K562 (cell line): ENCODE measurements around the gene PCDH19. TPM values are rescaled to one million over a fixed set of nuclear protein-coding genes. Genes with fewer than 3 reads are reported as not detected.

Experiments used
- ATAC-seq: fragments of 200-7000 bp; cut with Tn5 transposase; 3 replicates; pipeline ENCODE4 v1.9.1; 2020; ENCODE audit warnings: moderate library complexity
- BruUV-seq: library from RNA; stranded (reverse); fragments of 400-500 nt; replicated peaks from 2 replicates; lab custom pipeline; 2021; lab: Mats Ljungman, UMichigan
- CTCF ChIA-PET: fragments of 300-600 bp; formaldehyde crosslinking; extraction: SDS; loops from one replicate; lab custom pipeline; 2021; ENCODE audit warnings: low intra/inter-chr PET ratio; lab: Yijun Ruan, JAX
- POLR2A ChIA-PET: fragments of 300-600, 350-650 bp; sonication (Branson Sonifier 250); formaldehyde crosslinking; extraction: SDS; loops from one replicate; lab custom pipeline; 2021; ENCODE audit warnings: antibody characterized with exemption, inconsistent platforms; lab: Yijun Ruan, JAX
- DNase-seq, 4 experiments: peaks; one replicate each; pipeline versions ENCODE4 v3.0.0 to v3.0.0-alpha.2; 2011 to 2018; ENCODE audit warnings: low spot score in 3 of 4, mixed read lengths in 3 of 4; ENCODE audit errors: extremely low read depth in 1 of 4
- FAIRE-seq: peaks from 2 replicates; lab custom pipeline; 2011; peaks lifted over from hg19 to GRCh38; lab: Jason Lieb, UNC
- H2AFZ ChIP-seq: 2 replicates; pipeline ENCODE4 v1.6.0; 2011; ENCODE audit warnings: low read depth, low read length, control low read depth, inconsistent platforms
- H3K27ac ChIP-seq: fragments of 200-600 bp; 3 replicates; pipeline ENCODE4 v1.8.0; 2011; ENCODE audit warnings: low read depth, mild to moderate bottlenecking, control low read depth, inconsistent platforms, low read length, moderate library complexity, mixed read lengths; ENCODE audit errors: extremely low read depth
- H3K27me3 ChIP-seq, 2 experiments: fragments of 300-600 bp in 1 of 2; 2 replicates in 1 of 2; 3 replicates in 1 of 2; pipeline versions ENCODE4 v1.6.0 to v1.8.0; 2011; ENCODE audit warnings: inconsistent platforms in 2 of 2, low read length in 2 of 2, mild to moderate bottlenecking in 1 of 2, mixed read lengths in 1 of 2, moderate library complexity in 1 of 2; ENCODE audit not compliant: control insufficient read depth in 2 of 2, insufficient read depth in 2 of 2
- H3K36me3 ChIP-seq: fragments of 300-600 bp; 3 replicates; pipeline ENCODE4 v1.8.0; 2011; ENCODE audit warnings: mild to moderate bottlenecking, low read length, inconsistent platforms; ENCODE audit not compliant: control insufficient read depth, insufficient read depth
- H3K4me1 ChIP-seq, 2 experiments: fragments of 200-600 bp in 1 of 2; replicated peaks in 1 of 2; 2 replicates in 1 of 2; 3 replicates in 1 of 2; pipeline versions ENCODE4 v1.5.1 to v1.8.0; 2011; ENCODE audit warnings: inconsistent platforms in 2 of 2, low read length in 2 of 2, mild to moderate bottlenecking in 1 of 2, mixed read lengths in 1 of 2, moderate library complexity in 1 of 2; ENCODE audit not compliant: control insufficient read depth in 2 of 2, insufficient read depth in 2 of 2
- H3K4me2 ChIP-seq: 2 replicates; pipeline ENCODE4 v1.6.1; 2011; ENCODE audit warnings: low read length, control low read depth, inconsistent platforms, mixed read lengths; ENCODE audit not compliant: insufficient read depth
- H3K4me3 ChIP-seq: fragments of 200-600 bp; sonication (generic), shearing (Covaris generic); 2 replicates; pipeline ENCODE4 v1.5.1; 2016; ENCODE audit warnings: control low read depth, inconsistent platforms
- H3K79me2 ChIP-seq: fragments of 200-600 bp; 3 replicates; pipeline ENCODE4 v1.8.0; 2011; ENCODE audit warnings: low read length, inconsistent platforms; ENCODE audit not compliant: control insufficient read depth, insufficient read depth
- H3K9ac ChIP-seq, 2 experiments: 2 replicates each; pipeline versions ENCODE4 v1.6.0 to v1.6.1; 2011; ENCODE audit warnings: low read depth in 2 of 2, low read length in 2 of 2, control low read depth in 1 of 2, inconsistent platforms in 1 of 2, mild to moderate bottlenecking in 1 of 2, mixed read lengths in 1 of 2; ENCODE audit not compliant: insufficient read depth in 1 of 2
- H3K9me1 ChIP-seq: one replicate; pipeline ENCODE4 v1.6.0; 2011; ENCODE audit warnings: inconsistent platforms, mild to moderate bottlenecking, low read length, moderate library complexity; ENCODE audit not compliant: control insufficient read depth, insufficient read depth
- H3K9me3 ChIP-seq: replicated peaks from 2 replicates; pipeline ENCODE4 v1.5.1; 2011; ENCODE audit warnings: low read depth, low read length, inconsistent platforms; ENCODE audit not compliant: control insufficient read depth, insufficient read depth
- H4K20me1 ChIP-seq: replicated peaks from 2 replicates; pipeline ENCODE4 v1.6.1; 2011; ENCODE audit warnings: low read length, inconsistent platforms, mixed read lengths; ENCODE audit not compliant: control insufficient read depth, insufficient read depth
- MCM7 ChIP-seq, 2 experiments: fragments of 450-650 bp; IDR thresholded peaks; 2 replicates each; pipeline ENCODE4 v1.6.1; 2016 to 2018
- POLR2AphosphoS2 ChIP-seq: IDR thresholded peaks from 2 replicates; pipeline ENCODE4 v1.6.1; 2012; ENCODE audit warnings: low read length, improper control_type of control experiment
- RAD21 ChIP-seq, 2 experiments: fragments of 250-450 bp in 1 of 2; fragments of 450-650 bp in 1 of 2; sonication (Bioruptor Pico) in 1 of 2; formaldehyde crosslinking in 1 of 2; IDR thresholded peaks in 1 of 2; conservative IDR thresholded peaks in 1 of 2; 2 replicates each; pipeline versions ENCODE4 v1.4.0 to v1.8.0; 2020 to 2022; ENCODE audit warnings: mild to moderate bottlenecking in 2 of 2, moderate library complexity in 1 of 2
- ZNF778 ChIP-seq: fragments of 450-650 bp; formaldehyde crosslinking; IDR thresholded peaks from 2 replicates; pipeline ENCODE4 v1.4.0; 2020; ENCODE audit warnings: mild to moderate bottlenecking, moderate library complexity
- WGBS: fragments of 100-300 bp; shearing (Covaris generic); methylation state at CpG from one replicate; pipeline ENCODE4 v1.1.6; 2016; ENCODE audit warnings: low coverage, mixed read lengths; ENCODE audit not compliant: insufficient coverage; ENCODE audit errors: missing lambda C conversion rate; 5-methylcytosine and 5-hydroxymethylcytosine counted together
- in situ Hi-C: fragments of 300-500 bp; cut with MboI; formaldehyde crosslinking; loops from 4 replicates; pipeline ENCODE4 v1.15.0; 2018; ENCODE audit warnings: inconsistent platforms, mixed read lengths
- intact Hi-C: fragments of 100-400 bp; cut with micrococcal nuclease; formaldehyde crosslinking; loops from 2 replicates; pipeline ENCODE4 v1.14.2; 2022
- polyA plus RNA-seq, 8 experiments: library from polyadenylated mRNA; depleted of rRNA in 4 of 8; stranded (reverse) in 5 of 8; unstranded in 3 of 8; fragments of >200 nt; fragmentation: Nextera tagmentation in 2 of 8; fragmentation: Illumina TruSeq in 1 of 8; extraction: Ambion mirVana in 2 of 8; extraction: Trizol in 1 of 8; gene quantifications; 2 replicates each; pipeline versions ENCODE4 v1.2.1 to v1.2.3, GENCODE V29; 2011 to 2014; ENCODE audit warnings: inconsistent platforms in 1 of 8, missing spikeins in 1 of 8
- total RNA-seq, 7 experiments: library from RNA; depleted of rRNA in 6 of 7; stranded (reverse); fragments of >200 nt in 6 of 7; fragmentation: Illumina TruSeq in 2 of 7; extraction: Trizol in 2 of 7; gene quantifications; 2 replicates each; pipeline versions ENCODE4 v1.2.1 to v1.2.3, GENCODE V29; 2011 to 2021; ENCODE audit warnings: low replicate concordance in 1 of 7
- TF ChIP-seq, protein P1 (sequence below), 3 experiments: IDR thresholded peaks in 2 of 3; conservative IDR thresholded peaks in 1 of 3; 2 replicates each; pipeline ENCODE4 v1.5.1; 2011 to 2012; ENCODE audit warnings: low read length in 3 of 3, mild to moderate bottlenecking in 3 of 3, control low read depth in 2 of 3, improper control_type of control experiment in 1 of 3, inconsistent platforms in 1 of 3, low read depth in 1 of 3, mixed read lengths in 1 of 3, moderate library complexity in 1 of 3; ENCODE audit not compliant: insufficient read depth in 2 of 3
- TF ChIP-seq, protein P2 (sequence below): fragments of 250-450 bp; sonication (Bioruptor Pico); IDR thresholded peaks from 2 replicates; pipeline ENCODE4 v1.5.0; 2020; ENCODE audit warnings: mild to moderate bottlenecking

Gene PCDH19
- total and polyA plus RNA-seq, 9 of the 15 experiments (the other 6 are each of a cell fraction or from before 2014, with no cell fraction given) = not detected

DNA sequence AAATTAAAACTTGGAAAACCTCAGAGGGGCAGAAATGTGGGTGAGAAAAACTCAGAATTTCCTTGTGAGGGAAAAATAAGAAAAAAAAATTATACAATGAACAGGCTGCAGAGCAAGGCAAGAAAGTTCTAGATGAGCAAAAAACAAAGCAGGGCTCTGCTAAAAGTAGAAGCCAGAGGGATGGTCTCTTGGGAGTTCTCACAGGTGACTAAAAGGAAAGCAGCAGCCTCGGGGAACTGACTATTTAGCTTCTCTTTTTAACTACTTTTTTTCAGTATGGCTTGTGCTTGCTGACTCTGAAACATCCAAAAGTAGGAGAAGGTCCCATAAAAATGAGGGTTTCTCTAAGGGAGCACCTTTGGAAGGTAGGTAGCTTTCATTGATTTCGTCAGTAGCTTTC lies 36.4 kb downstream of the PCDH19 start:
- no peak overlapping the region for H3K9ac ChIP-seq
- H3K4me3 ChIP-seq = no peak overlapping the region
- POLR2A ChIA-PET = no interaction called here
- H2AFZ ChIP-seq = no peak overlapping the region
- no peaks in the 10 kb centered on the region for H3K9me3 ChIP-seq
- no peaks in the 10 kb centered on the region for H3K36me3 ChIP-seq
- H3K27ac ChIP-seq = no peak overlapping the region
- H3K27me3 ChIP-seq = no peaks in the 10 kb centered on the region
- TF ChIP-seq POLR2AphosphoS2 = no peak
- TF ChIP-seq ZNF778 (CRISPR knock-in tag) = no peak
- TF ChIP-seq MCM7 (IDR thresholded peaks at IDR 0.05) = no peak
- TF ChIP-seq, all 486 proteins: peak for 0
- Histone ChIP-seq H3K4me1 (no peaks in the 10 kb centered on the region), H4K20me1 (no peaks in the 10 kb centered on the region), H3K4me2 (no peak overlapping the region), H3K79me2 (no peaks in the 10 kb centered on the region), H3K9me1 (no peaks in the 10 kb centered on the region)
- no peak for ATAC-seq
- no TSS peak for BruUV-seq
- in situ Hi-C loops (no loop called here), intact Hi-C loops (no loop called here)
- no peak for DNase-seq
- WGBS = 0% methylated on average over 1 of the region's 2 CpGs
- no peak for FAIRE-seq
- CTCF ChIA-PET = no interaction called here

DNA sequence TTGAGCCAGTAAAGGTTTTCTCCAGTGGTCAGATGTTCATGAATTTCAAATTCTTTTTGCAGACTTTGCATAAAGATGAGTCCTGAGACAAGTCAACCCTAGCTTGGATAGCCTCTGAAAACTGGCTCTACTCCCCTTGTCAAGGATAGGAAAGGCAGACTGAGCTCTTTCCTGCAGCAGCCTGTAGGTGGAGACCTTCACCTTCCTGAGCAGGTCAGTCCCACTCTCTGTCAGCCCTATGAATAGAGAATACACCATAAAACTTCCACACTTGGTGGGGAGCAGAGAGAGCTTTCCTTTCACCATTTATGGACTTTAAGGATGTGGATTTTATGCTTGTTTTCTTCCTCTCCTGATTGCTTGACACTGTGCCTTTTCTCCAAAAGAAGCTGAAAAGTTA lies 41.9 kb downstream of the PCDH19 start:
- H3K27me3 ChIP-seq = no peaks in the 10 kb centered on the region
- no peak overlapping the region for H3K4me2 ChIP-seq
- TF ChIP-seq RAD21 (CRISPR knock-in tag; conservative IDR thresholded peaks at IDR 0.05 in 1 of 2, IDR thresholded peaks at IDR 0.05 in 1 of 2) = peak in 1 of 2 experiments; percentile 15; a peak in 1 of 4 replicates
- TF ChIP-seq, protein P1, sequence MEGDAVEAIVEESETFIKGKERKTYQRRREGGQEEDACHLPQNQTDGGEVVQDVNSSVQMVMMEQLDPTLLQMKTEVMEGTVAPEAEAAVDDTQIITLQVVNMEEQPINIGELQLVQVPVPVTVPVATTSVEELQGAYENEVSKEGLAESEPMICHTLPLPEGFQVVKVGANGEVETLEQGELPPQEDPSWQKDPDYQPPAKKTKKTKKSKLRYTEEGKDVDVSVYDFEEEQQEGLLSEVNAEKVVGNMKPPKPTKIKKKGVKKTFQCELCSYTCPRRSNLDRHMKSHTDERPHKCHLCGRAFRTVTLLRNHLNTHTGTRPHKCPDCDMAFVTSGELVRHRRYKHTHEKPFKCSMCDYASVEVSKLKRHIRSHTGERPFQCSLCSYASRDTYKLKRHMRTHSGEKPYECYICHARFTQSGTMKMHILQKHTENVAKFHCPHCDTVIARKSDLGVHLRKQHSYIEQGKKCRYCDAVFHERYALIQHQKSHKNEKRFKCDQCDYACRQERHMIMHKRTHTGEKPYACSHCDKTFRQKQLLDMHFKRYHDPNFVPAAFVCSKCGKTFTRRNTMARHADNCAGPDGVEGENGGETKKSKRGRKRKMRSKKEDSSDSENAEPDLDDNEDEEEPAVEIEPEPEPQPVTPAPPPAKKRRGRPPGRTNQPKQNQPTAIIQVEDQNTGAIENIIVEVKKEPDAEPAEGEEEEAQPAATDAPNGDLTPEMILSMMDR (IDR thresholded peaks at IDR 0.05 in 2 of 3, conservative IDR thresholded peaks at IDR 0.05 in 1 of 3; ENCODE audit: insufficient read depth in 2 of 3, low read depth in 1 of 3, low read length in 3 of 3) = peak in 2 of 3 experiments; percentile 30; a peak in 2 of 6 replicates
- TF ChIP-seq, protein P2, sequence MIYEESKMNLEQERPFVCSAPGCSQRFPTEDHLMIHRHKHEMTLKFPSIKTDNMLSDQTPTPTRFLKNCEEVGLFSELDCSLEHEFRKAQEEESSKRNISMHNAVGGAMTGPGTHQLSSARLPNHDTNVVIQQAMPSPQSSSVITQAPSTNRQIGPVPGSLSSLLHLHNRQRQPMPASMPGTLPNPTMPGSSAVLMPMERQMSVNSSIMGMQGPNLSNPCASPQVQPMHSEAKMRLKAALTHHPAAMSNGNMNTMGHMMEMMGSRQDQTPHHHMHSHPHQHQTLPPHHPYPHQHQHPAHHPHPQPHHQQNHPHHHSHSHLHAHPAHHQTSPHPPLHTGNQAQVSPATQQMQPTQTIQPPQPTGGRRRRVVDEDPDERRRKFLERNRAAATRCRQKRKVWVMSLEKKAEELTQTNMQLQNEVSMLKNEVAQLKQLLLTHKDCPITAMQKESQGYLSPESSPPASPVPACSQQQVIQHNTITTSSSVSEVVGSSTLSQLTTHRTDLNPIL (CRISPR knock-in tag) = no peak
- no peak overlapping the region for H2AFZ ChIP-seq
- BruUV-seq = no TSS peak
- ChIA-PET POLR2A (no interaction called here), CTCF (no interaction called here)
- FAIRE-seq (no peak), DNase-seq (peak in 2 of 4 experiments; percentile 5 to 7), ATAC-seq (peak; percentile 75; the same call in 2 of the 3 replicates)
- in situ Hi-C loops = no loop called here
- H3K4me3 ChIP-seq = no peak overlapping the region
- no peaks in the 10 kb centered on the region for H3K79me2 ChIP-seq
- no peaks in the 10 kb centered on the region for H3K9me3 ChIP-seq
- no peaks in the 10 kb centered on the region for H4K20me1 ChIP-seq
- no peaks in the 10 kb centered on the region for H3K36me3 ChIP-seq
- no peaks in the 10 kb centered on the region for H3K9me1 ChIP-seq
- intact Hi-C loops = no loop called here
- H3K9ac ChIP-seq = no peak overlapping the region
- H3K4me1 ChIP-seq = no peaks in the 10 kb centered on the region
- H3K27ac ChIP-seq = no peak overlapping the region
